GM19372 (cell line): ENCODE data around the gene ZBTB20.

Experiments
- ATAC-seq: cut with Tn5 transposase; IDR thresholded peaks from one replicate; pipeline ENCODE4 v1.9.1; 2021; ENCODE audit warnings: mild to moderate bottlenecking, low read depth, moderate library complexity; ENCODE audit not compliant: unreplicated experiment

The ZBTB20 gene

DNA sequence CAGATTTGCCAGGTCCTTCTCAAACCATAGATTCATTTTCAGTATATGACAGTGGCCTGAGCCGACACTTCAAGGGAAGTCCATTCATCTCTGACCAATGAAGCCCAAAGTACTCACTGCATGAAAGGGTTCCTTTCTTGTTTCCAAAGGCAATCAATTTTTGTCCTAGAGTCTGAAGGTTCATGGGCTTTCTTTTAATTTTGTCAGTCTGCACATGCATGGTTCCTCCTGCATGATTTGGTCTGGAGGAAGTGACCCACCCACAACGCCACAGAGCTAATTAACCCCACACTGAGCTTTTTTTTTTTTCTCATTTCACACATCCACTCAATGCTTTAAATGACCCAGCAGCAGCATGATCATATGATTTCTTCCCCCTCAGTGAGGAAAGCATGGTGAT lies 636.9 kb downstream of the ZBTB20 start:
- ATAC-seq, result no peak

GRCh38 chr3:114509756-114510155 lies 637.3 kb downstream of the ZBTB20 start:
- ATAC-seq, result no peak

GRCh38 chr3:114508976-114509375 lies 638.1 kb downstream of the ZBTB20 start:
- no peak for ATAC-seq

DNA sequence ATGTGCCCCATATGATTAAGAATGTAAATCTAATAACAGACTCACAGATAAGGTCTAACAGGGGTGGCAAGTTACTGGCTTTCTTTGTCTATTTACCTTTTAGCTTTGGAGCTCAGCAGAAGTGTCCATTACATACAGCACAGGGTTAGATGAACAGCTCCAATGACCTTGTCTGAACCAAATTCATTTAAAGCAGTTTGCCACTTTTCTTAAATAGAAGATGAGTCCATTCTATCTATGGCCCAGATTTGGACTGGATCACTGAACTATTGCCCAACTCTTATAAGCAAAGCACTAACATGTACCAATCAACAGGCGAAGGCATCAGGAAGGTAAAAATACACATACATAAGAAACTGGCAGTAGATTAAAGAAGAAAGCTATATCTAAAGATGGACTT lies 638.9 kb downstream of the ZBTB20 start:
- no peak for ATAC-seq

- ATAC-seq, result no peak
Measured at GRCh38 chr3:114506591-114507300, 640.3 kb downstream of the ZBTB20 start.

GRCh38 chr3:114504941-114505628 lies 642.0 kb downstream of the ZBTB20 start:
- no peak for ATAC-seq

DNA sequence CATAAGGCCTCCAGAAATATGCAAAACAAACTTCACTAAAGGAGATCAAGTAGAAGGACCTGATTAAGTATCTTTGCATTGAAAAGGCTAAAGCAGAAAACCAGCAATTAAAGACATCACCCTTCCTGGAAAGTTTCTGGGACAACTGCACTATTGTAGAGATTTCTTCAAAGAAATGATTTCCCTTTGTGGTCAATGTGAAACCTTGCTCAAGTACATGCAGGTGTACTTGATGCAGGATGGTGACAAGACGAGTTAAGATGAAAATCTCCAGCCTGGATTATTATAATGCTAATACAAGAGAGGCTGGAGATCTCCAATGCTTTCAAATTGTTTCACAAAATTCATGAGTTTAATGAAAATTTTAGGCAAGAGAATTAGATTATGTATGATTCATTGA lies 644.9 kb downstream of the ZBTB20 start:
- ATAC-seq, result no peak

DNA sequence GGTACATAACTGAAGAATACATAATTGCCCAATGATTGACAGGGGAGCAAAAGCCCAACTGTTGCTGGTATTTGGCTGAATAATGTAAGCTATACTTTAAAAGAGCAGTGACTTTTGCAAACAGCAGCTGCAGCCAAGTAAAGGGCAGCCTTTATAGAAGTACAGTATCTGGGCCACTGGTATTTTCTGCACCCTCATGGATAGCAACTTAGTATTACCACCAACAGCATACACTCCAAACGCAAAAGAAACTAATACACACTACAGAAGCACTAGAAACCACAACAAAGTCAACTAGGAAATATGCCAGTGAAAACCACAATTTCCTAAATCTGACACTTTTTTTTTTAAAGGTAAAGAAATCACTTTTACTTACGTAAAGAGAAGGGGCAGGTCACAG lies 647.1 kb downstream of the ZBTB20 start:
- ATAC-seq, result no peak

- no peak for ATAC-seq
Measured at GRCh38 chr3:114498539-114499370, 648.3 kb downstream of the ZBTB20 start.

GRCh38 chr3:114496874-114497273 lies 650.2 kb downstream of the ZBTB20 start:
- ATAC-seq, result no peak

- ATAC-seq, result no peak
Measured at GRCh38 chr3:114496466-114496865, 650.6 kb downstream of the ZBTB20 start.

- no peak for ATAC-seq
Measured at GRCh38 chr3:114496021-114496434, 651.1 kb downstream of the ZBTB20 start.

DNA sequence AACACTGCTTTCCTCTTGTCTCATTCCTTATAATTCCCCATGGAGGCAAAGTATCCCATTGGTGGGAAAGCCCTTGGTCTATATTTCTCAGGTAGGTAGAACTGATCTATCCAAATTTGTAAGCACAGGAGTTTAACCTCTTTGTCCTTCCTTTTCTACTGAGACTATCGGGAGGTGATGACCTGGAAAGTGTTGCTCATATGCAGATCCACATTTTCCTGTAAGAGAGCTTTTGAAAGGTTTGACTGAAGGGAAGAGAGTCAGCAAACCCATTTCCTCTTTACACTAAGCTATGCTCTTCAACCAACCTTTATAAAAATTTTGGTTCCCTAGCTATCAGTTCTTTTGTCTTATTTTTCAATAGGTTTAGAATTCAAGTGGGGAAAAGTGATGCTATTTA lies 652.6 kb downstream of the ZBTB20 start:
- no peak for ATAC-seq

DNA sequence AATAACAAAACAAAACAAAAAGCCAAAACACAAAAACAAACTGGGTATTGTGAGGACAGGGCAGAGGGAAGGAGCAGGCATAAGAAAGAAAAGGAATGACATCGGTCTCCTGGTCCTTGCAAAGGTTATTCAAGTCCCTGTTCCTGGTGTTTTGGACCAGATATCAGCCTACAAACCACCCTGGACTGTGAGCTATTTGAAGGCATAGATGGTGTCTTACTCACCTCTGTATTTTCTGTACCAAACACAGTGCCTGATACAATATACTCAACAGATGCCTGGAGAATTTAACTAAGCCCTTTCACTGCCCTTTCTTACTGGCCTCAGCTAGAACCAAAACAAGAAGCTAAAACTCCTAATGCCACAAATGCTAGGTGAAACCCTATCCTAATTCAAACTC lies 656.3 kb downstream of the ZBTB20 start:
- no peak for ATAC-seq

GRCh38 chr3:114487502-114487901 lies 659.6 kb downstream of the ZBTB20 start:
- ATAC-seq, result no peak

DNA sequence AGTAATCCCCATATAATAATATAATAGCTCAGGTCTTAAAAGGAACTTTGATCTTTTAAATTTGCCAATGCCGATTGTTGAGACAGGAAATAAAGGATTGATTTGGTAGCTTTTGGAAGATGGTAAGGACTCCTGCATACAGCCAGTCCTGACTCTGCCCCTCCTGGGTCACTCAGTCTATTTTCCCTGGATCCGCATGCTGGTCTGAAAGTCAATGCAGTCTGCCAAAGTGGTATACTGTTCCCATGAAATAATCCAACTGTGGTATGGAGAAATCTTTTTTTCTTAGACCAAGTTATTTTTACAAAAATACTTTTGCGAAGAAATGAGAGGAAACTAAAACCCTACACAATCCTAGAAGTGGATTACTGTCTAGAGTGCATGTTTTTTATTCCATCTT lies 662.2 kb downstream of the ZBTB20 start:
- ATAC-seq, result no peak

- ATAC-seq, result no peak
Measured at GRCh38 chr3:114481113-114481512, 666.0 kb downstream of the ZBTB20 start.

DNA sequence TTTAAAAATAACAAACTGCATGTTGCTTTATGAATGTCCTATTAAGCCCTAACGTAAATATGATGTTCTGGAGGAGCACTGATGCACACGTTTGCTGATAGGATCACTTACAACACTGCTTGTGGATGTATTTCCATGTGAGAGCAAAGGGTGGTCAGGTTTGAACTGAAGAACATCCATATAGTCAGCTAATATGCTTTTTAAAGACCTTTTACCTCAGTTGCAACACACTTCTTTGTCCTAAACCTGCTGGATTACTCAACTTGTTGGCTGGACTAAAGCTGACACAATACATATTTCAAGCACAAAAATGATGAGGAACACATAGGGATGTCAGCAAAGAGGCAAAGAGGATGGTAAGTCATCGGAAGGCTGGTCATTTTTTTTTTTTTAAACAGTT lies 666.6 kb downstream of the ZBTB20 start:
- no peak for ATAC-seq

DNA sequence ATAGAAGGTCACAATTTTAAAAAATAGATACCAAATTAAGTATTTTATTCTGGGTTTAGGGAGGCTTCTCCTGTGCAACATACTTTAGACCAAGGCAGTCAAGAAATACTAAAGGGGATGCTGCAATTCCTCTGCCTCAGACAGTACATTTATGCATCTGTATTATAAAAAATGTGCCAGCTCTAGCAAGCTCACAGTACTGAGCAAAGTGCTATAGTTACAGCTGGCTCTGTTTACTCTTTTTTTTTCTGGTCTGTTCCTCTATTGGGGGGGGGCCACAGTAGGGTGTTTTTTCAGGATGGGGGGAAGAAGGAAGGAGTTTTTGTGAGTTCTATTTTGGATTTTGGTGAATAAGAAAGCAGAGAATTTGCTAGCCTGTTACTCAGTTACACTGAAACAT lies 668.3 kb downstream of the ZBTB20 start:
- ATAC-seq, result no peak

DNA sequence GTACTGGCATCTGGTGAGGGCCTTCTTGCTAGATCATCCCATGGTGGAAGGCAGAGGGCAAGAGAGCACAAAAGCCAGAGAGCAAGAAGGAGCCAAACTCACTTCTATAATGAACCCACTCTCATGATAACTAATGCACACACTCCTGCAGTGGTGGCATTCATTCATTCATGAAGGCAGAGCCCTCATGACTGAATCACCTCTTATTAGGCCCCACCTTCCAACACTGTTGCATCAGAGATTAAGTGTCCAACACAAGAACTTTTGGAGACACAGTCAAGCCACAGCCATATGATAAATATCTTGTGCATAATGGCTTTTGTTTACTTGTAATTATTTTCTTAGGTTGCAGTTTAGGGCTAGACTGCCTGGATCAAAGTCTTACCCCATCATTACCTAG lies 670.6 kb downstream of the ZBTB20 start:
- no peak for ATAC-seq

GRCh38 chr3:114471478-114471877 lies 675.6 kb downstream of the ZBTB20 start:
- no peak for ATAC-seq
